Hepatocyte (in vitro differentiated cells): Measurements from ENCODE around the gene FAM219B. TPM values are rescaled to one million over a fixed set of nuclear protein-coding genes. Genes with fewer than 3 reads are reported as not detected.
"Not testable (repeated sequence)": the region's sequence is repeated elsewhere in the genome, so short reads cannot be mapped to it uniquely, and the experiment has no call there.

Source experiments
- DNase-seq: peaks from one replicate; pipeline ENCODE4 v3.0.0-alpha.2; 2016; ENCODE audit warnings: low spot score
- H2AFZ ChIP-seq: fragments of 200-600 bp; sonication (generic); 2 replicates; pipeline ENCODE4 v1.6.0; 2016; ENCODE audit warnings: antibody characterized with exemption, mild to moderate bottlenecking
- H3K27ac ChIP-seq: fragments of 200-600 bp; sonication (generic); 2 replicates; pipeline ENCODE4 v1.5.1; 2016; ENCODE audit warnings: mild to moderate bottlenecking
- H3K27me3 ChIP-seq: fragments of 200-600 bp; sonication (generic); 2 replicates; pipeline ENCODE4 v1.6.1; 2016
- H3K36me3 ChIP-seq: fragments of 200-600 bp; sonication (generic); replicated peaks from 2 replicates; pipeline ENCODE4 v1.5.1; 2016; ENCODE audit warnings: low read depth; ENCODE audit not compliant: insufficient read depth
- H3K4me1 ChIP-seq: fragments of 200-600 bp; sonication (generic); 2 replicates; pipeline ENCODE4 v1.5.1; 2016; ENCODE audit warnings: mild to moderate bottlenecking, moderate library complexity; ENCODE audit not compliant: insufficient read depth
- H3K4me2 ChIP-seq: fragments of 200-600 bp; sonication (generic); 2 replicates; pipeline ENCODE4 v1.6.0; 2016
- H3K4me3 ChIP-seq: fragments of 200-600 bp; sonication (generic); 2 replicates; pipeline ENCODE4 v1.5.1; 2016; ENCODE audit warnings: mild to moderate bottlenecking
- H3K79me2 ChIP-seq: fragments of 200-600 bp; sonication (generic); 2 replicates; pipeline ENCODE4 v1.6.0; 2017; ENCODE audit warnings: mild to moderate bottlenecking
- H3K9me2 ChIP-seq: fragments of 200-600 bp; sonication (generic); replicated peaks from 2 replicates; pipeline ENCODE4 v1.6.0; 2017; ENCODE audit warnings: mild to moderate bottlenecking; ENCODE audit not compliant: insufficient read depth
- H3K9me3 ChIP-seq: fragments of 200-600 bp; sonication (generic); 2 replicates; pipeline ENCODE4 v1.5.1; 2016; ENCODE audit warnings: low read depth, mild to moderate bottlenecking
- H4K20me1 ChIP-seq: fragments of 200-600 bp; sonication (generic); 2 replicates; pipeline ENCODE4 v1.6.0; 2016; ENCODE audit warnings: mild to moderate bottlenecking; ENCODE audit not compliant: insufficient read depth, poor library complexity, severe bottlenecking
- EZH2 ChIP-seq: fragments of 200-600 bp; sonication (generic); IDR thresholded peaks from 2 replicates; pipeline ENCODE4 v1.6.1; 2016; ENCODE audit warnings: antibody characterized with exemption, mild to moderate bottlenecking, borderline replicate concordance
- EZH2phosphoT487 ChIP-seq: fragments of 200-600 bp; sonication (generic); IDR thresholded peaks from one replicate; pipeline ENCODE4 v1.6.1; 2018; ENCODE audit warnings: antibody characterized with exemption, mild to moderate bottlenecking, low read depth, moderate library complexity; ENCODE audit not compliant: unreplicated experiment, severe bottlenecking
- WGBS: methylation state at CpG from one replicate; pipeline ENCODE4 v1.1.6; 2016; ENCODE audit warnings: low lambda C conversion rate; ENCODE audit errors: missing lambda C conversion rate; 5-methylcytosine and 5-hydroxymethylcytosine counted together
- polyA plus RNA-seq: library from polyadenylated mRNA; unstranded; fragments of >200 nt; fragmentation: Nextera tagmentation; extraction: Ambion mirVana; gene quantifications from 2 replicates; pipeline ENCODE4 v1.2.1, GENCODE V29; 2016
- total RNA-seq: library from RNA; depleted of rRNA; stranded (reverse); fragments of >200 nt; gene quantifications from 2 replicates; pipeline ENCODE4 v1.2.3, GENCODE V29; 2014
- TF ChIP-seq, protein P1 (sequence below): fragments of 200-600 bp; sonication (generic); IDR thresholded peaks from 2 replicates; pipeline ENCODE4 v1.5.1; 2016; ENCODE audit warnings: antibody characterized with exemption, mild to moderate bottlenecking; ENCODE audit not compliant: poor library complexity

Gene FAM219B
- total and polyA plus RNA-seq, 2 experiments from 2014 or later: 35.9 to 36.9 TPM

DNA sequence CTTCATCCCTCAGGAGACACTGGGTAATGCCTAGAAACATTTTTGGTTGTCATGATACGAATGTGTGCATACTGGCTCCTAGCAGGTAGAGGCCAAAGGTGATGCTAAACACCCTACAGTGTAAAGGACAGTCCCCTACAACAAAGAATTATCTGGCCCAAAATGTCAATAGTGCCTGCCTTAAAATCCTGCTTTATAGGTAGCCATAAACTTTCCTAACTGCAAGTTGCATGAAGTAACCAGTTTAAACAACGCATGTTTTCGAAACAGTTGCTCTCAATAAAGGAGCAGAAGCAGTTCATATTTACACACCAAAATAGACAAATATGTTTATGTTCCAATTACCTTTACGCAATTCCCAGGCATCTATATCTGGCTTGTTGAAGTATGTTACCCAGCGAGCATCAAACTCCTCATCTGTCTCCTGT, 22.1 kb upstream of the FAM219B start:
- WGBS: 71% methylated on average over 5 of the region's 5 CpGs
- Histone ChIP-seq H3K27ac (no peak overlapping the region), H3K4me3 (no peak overlapping the region), H3K4me2 (no peak overlapping the region), H3K36me3 (no peaks in the 10 kb centered on the region), H3K27me3 (no peaks in the 10 kb centered on the region), H3K4me1 (no peaks in the 10 kb centered on the region), H3K79me2 (peaks cover 54% of the 10 kb centered on the region), H3K9me3 (no peaks in the 10 kb centered on the region), H2AFZ (no peak overlapping the region), H4K20me1 (peaks cover 38% of the 10 kb centered on the region), H3K9me2 (no peaks in the 10 kb centered on the region)
- no peak for DNase-seq
- no peak for TF ChIP-seq EZH2

DNA sequence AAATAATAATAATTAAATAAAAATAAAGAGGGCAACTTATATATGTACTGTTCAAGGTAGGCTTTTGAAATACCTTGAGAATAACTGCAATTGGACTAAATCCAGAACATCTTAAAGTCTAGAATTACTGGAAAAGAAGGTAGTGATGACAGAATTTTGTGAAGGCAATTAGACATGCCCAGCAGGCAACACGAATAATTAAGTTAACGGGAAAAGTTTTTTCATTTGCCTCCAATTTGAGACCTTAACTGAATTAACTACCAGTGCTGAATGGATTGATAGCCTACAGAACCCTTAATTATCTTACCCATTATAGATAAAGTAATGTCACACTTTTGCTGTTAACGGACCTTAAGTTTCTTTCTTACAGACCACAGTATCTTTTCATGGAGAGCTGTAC, 17.9 kb upstream of the FAM219B start:
- H3K79me2 ChIP-seq: peaks cover 13% of the 10 kb centered on the region
- no peak for DNase-seq
- H3K27me3 ChIP-seq: no peaks in the 10 kb centered on the region
- no peak overlapping the region for H3K4me3 ChIP-seq
- no peaks in the 10 kb centered on the region for H3K9me3 ChIP-seq
- 94% methylated on average over 3 of the region's 3 CpGs for WGBS
- TF ChIP-seq EZH2phosphoT487 (no peak), EZH2 (no peak)
- TF ChIP-seq, protein P1, sequence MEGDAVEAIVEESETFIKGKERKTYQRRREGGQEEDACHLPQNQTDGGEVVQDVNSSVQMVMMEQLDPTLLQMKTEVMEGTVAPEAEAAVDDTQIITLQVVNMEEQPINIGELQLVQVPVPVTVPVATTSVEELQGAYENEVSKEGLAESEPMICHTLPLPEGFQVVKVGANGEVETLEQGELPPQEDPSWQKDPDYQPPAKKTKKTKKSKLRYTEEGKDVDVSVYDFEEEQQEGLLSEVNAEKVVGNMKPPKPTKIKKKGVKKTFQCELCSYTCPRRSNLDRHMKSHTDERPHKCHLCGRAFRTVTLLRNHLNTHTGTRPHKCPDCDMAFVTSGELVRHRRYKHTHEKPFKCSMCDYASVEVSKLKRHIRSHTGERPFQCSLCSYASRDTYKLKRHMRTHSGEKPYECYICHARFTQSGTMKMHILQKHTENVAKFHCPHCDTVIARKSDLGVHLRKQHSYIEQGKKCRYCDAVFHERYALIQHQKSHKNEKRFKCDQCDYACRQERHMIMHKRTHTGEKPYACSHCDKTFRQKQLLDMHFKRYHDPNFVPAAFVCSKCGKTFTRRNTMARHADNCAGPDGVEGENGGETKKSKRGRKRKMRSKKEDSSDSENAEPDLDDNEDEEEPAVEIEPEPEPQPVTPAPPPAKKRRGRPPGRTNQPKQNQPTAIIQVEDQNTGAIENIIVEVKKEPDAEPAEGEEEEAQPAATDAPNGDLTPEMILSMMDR: no peak
- H2AFZ ChIP-seq: no peak overlapping the region
- H4K20me1 ChIP-seq: peaks cover 10% of the 10 kb centered on the region
- no peak overlapping the region for H3K27ac ChIP-seq
- no peaks in the 10 kb centered on the region for H3K4me1 ChIP-seq
- no peaks in the 10 kb centered on the region for H3K36me3 ChIP-seq
- H3K4me2 ChIP-seq: no peak overlapping the region
- H3K9me2 ChIP-seq: no peaks in the 10 kb centered on the region

DNA sequence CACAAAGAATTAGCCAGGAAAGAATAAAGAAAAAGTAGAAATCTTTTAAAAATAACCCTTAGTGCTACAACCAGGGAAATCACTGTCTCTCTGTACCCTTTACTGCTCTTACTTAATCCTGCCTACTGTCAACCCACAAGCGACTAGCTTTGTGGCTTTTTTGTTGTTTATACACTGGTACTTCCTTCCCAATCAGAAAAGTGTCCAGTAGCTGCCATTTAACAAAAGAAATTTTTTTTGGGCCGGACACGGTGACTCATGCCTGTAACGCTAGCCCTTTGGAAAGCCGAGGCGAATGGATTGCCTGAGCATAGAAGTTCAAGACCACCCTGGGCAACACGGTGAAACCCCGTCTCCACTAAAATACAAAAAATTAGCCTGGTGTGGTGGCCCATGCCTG, 13.8 kb upstream of the FAM219B start:
- Histone ChIP-seq H3K9me2 (no peaks in the 10 kb centered on the region), H3K4me1 (no peaks in the 10 kb centered on the region), H3K79me2 (peaks cover 2% of the 10 kb centered on the region), H4K20me1 (no peaks in the 10 kb centered on the region), H3K4me3 (no peak overlapping the region), H3K9me3 (no peaks in the 10 kb centered on the region), H3K27me3 (no peaks in the 10 kb centered on the region), H3K27ac (no peak overlapping the region), H3K36me3 (no peaks in the 10 kb centered on the region), H2AFZ (no peak overlapping the region), H3K4me2 (no peak overlapping the region)
- WGBS: 96% methylated on average over 8 of the region's 8 CpGs
- no peak for DNase-seq
- TF ChIP-seq EZH2phosphoT487 (no peak), EZH2 (no peak)
- TF ChIP-seq, protein P1: no peak

DNA sequence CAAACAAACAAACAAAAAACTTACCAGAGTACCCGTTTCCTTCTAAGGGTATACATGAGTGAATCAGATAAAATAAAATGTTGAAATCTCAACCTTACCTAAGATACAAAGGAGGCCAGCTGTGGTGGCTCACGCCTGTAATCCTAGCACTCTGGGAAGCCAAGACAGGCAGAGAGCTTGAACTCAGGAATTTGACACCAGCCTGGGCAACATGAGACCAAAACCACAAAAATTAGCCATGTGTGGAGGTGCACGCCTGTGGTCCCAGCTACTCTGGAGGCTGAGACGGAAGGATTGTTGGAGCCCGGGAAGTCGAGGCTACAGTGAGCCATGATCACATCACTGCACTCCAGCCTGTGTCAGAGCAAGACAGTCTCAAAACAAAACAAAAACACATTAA, 11.0 kb upstream of the FAM219B start:
- no peaks in the 10 kb centered on the region for H3K4me1 ChIP-seq
- no peak overlapping the region for H3K4me2 ChIP-seq
- H3K36me3 ChIP-seq: no peaks in the 10 kb centered on the region
- H3K79me2 ChIP-seq: no peaks in the 10 kb centered on the region
- 95% methylated on average over 6 of the region's 6 CpGs for WGBS
- H3K9me3 ChIP-seq: no peaks in the 10 kb centered on the region
- no peak overlapping the region for H3K27ac ChIP-seq
- H2AFZ ChIP-seq: no peak overlapping the region
- TF ChIP-seq EZH2phosphoT487 (no peak), EZH2 (no peak)
- TF ChIP-seq, protein P1: no peak
- no peak overlapping the region for H3K4me3 ChIP-seq
- no peaks in the 10 kb centered on the region for H4K20me1 ChIP-seq
- H3K9me2 ChIP-seq: no peaks in the 10 kb centered on the region
- DNase-seq: no peak
- no peaks in the 10 kb centered on the region for H3K27me3 ChIP-seq

DNA sequence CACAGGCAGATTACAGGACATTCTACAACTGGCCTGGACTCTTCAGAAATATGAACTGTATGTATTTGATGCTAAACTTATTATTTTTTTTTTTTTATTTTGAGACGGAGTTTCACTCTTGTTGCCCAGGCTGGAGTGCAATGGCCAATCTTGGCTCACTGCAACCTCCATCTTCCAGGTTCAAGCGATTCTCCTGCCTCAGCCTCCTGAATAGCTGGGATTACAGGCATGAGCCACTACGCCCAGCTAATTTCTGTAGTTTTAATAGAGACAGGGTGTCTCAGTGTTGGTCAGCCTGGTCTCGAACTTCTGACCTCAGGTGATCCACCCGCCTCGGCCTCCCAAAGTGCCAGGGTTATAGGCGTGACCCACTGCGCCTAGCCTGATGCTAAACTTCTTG, 7.1 kb upstream of the FAM219B start:
- H3K27ac ChIP-seq, H3K4me3 ChIP-seq, H3K4me2 ChIP-seq, H4K20me1 ChIP-seq, H3K4me1 ChIP-seq, H3K27me3 ChIP-seq, H3K9me2 ChIP-seq, H3K36me3 ChIP-seq, H2AFZ ChIP-seq, DNase-seq, H3K9me3 ChIP-seq, H3K79me2 ChIP-seq: not testable (repeated sequence)
- WGBS: 96% methylated on average over 8 of the region's 8 CpGs
